Endothelial cell of umbilical vein (primary cell): Measurements from ENCODE around the gene FREM3.

Source experiments
- FOS ChIP-seq: IDR thresholded peaks from 2 replicates; pipeline ENCODE4 v1.6.1; 2011; ENCODE audit warnings: mild to moderate bottlenecking, low read length, moderate library complexity, borderline replicate concordance; ENCODE audit not compliant: insufficient read depth
- POLR2A ChIP-seq: IDR thresholded peaks from 2 replicates; pipeline ENCODE4 v1.6.1; 2012; ENCODE audit warnings: low read depth, mild to moderate bottlenecking, control low read depth, low read length
- POLR2AphosphoS5 ChIP-seq: IDR thresholded peaks from 2 replicates; pipeline ENCODE4 v1.6.1; 2012; ENCODE audit warnings: low read depth, mild to moderate bottlenecking, control low read depth, low read length, moderate library complexity; ENCODE audit not compliant: insufficient read depth
- TF ChIP-seq, protein P1 (sequence below), 2 donors: IDR thresholded peaks; 1 replicate in 1 of 2; 2 replicates in 1 of 2; pipeline ENCODE4 v1.5.1; 2011; ENCODE audit warnings: low read length in 2 of 2, mild to moderate bottlenecking in 2 of 2, moderate library complexity in 2 of 2, control low read depth in 1 of 2, inconsistent platforms in 1 of 2, low read depth in 1 of 2; ENCODE audit not compliant: insufficient read depth in 1 of 2; ENCODE audit errors: extremely low read depth in 1 of 2

DNA sequence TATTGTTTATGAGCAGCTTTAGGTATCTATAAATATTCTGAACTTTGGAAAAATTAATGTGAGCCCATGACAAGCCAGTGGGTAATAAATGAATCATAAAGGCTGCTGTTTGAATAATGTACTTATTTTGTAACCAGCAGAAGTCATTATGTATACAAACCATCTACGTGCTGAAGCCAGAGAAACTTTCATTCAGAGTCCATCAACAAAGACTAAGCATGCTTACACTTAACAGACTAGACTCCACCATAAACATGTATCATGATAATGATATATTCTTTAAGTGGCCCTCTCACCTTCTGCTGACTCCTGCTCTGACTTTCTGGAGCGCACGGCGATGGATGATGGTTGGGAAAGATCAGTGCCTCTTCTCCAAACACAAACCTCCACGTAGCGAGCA, 114.9 kb downstream of the FREM3 start:
- TF ChIP-seq, protein P1, sequence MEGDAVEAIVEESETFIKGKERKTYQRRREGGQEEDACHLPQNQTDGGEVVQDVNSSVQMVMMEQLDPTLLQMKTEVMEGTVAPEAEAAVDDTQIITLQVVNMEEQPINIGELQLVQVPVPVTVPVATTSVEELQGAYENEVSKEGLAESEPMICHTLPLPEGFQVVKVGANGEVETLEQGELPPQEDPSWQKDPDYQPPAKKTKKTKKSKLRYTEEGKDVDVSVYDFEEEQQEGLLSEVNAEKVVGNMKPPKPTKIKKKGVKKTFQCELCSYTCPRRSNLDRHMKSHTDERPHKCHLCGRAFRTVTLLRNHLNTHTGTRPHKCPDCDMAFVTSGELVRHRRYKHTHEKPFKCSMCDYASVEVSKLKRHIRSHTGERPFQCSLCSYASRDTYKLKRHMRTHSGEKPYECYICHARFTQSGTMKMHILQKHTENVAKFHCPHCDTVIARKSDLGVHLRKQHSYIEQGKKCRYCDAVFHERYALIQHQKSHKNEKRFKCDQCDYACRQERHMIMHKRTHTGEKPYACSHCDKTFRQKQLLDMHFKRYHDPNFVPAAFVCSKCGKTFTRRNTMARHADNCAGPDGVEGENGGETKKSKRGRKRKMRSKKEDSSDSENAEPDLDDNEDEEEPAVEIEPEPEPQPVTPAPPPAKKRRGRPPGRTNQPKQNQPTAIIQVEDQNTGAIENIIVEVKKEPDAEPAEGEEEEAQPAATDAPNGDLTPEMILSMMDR (IDR thresholded peaks at IDR 0.05; ENCODE audit: extremely low read depth in 1 of 2, insufficient read depth in 1 of 2, low read depth in 1 of 2, low read length in 2 of 2) = no peak
- TF ChIP-seq POLR2A (no peak), FOS (no peak), POLR2AphosphoS5 (no peak)
